ENCODE data around the gene KCNJ14.
A peak's percentile ranks its signal among the peaks of the same experiment; 100 is the strongest.

KCNJ14 gene

DNA sequence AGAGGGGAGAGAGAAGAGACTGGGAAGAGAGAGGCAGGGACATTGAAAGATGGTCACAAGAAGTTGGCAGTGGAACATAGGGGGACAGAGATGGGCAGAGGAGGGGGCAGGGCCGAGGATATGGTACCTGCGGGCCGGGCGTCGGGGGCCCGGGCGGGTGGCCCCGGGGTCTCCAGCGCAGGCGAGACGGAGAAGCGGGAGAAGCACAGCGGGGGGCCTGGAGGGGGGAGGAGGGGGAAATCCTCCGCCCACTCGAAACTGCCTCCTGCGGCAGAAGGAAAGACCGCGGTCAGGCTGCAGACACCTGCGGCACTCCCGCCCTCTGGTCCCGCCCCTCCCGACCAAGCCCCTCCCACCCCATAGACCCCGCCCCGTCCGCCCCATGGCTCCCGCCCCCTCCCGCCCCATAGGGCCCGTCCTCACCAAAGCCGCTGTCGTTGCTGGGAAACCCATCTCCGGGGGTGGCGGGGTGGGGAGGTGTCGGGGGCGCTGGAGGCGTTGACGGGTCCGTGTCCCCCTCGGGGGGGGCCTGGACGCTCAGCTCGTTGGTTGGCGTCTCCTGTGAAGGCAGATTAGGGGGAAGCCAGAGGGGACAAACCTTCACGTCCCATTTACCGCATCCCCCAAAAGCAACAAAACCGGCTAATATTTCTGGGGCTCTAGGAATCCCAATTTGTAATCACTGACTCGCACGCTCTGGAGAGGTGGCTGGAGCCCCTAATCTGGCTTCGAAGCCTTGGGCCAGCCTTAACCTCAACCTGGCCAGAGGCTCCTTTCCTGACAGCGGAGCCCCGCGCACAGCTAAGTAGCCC, 35.8 kb downstream of the KCNJ14 start:
- DNase-seq, result peak; percentile 11

DNA sequence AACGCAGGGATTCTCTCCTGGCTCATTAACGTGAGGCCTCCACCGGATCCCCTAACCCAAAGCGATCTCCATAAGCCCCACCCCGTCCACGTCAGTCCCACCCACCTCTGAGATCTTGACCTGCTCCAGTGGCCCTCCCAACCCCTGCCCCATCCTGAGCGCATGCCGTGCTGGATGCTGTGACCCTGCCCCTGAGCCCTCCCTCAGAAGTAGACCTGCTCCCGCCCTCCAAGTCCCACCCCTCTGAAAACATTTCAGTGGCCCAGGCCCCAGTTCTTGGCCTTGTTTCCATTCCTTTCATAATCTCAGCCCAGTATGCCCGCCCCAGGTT, 36.4 kb downstream of the KCNJ14 start:
- DNase-seq, result no peak

DNA sequence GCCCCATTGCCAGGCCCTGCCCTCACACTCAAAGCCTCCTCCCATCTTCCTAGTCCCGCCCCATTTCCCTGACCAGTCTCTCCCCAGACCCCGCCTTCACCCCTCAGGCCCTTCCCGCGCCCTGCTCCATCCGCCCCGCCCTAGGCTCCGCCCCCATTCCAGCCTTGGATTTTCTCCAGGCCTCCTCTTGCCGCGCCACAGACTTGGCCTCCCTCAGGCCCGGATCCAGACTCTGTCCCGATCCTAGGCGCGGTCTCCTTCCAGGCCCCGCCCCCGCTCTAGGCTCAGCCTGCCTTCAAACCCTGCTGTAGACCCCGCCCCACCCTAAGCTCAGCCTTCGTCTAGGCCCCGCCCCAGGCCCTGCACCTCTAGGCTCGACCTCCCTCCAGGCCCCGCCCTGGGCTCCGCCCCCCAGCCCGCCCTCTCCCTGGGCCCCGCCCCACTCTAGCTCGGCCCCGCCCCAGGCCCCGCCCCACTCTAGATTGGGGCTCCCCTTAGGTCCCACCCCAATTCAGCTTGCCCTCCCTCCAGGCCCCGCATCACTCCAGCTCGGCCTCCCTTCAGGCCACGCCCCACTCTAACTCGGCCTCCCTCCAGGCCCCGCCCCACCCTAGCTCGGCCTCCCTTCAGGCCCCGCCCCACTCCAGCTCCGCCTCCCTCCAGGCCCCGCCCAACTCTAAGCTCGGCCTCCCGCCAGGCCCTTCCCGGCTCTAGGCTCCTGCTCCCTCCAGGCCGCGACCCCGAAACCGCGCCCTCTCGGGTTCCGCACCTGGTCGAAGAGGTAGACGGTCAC, 37.7 kb downstream of the KCNJ14 start:
- peak; percentile 16 for DNase-seq

DNA sequence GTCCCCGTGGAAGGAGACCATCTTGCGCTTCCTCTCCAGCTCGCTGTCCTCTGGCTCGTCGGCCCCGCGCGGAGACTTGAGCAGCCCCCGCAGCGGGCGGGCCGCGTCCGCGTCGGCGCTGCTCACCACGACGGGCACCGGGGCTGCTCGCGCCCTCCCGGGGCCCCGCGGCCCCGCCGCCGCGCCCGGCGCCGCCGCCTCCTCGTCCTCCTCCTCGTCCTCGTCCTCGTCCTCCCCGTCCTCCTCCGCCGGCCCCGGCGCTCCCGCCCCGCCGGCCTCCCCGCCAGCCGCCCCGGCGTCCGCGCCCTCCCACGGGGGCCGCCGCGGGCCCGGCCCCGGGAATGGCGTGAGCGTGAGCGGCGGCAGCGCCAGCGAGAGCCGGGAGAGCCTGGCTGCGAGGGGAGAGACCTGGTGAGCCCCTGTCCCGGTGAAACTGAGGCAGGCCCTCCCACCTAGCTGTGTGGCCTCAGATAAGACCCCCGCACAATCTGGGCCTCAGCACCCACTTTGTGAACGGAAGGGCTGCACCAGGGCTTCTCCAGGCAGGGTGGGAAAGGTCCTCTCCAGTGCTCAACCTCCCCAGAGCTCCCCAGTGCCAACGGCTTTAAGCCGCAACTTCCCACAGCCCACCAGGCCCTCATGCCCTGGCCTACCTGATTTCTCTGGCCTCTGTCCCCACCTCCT, 38.5 kb downstream of the KCNJ14 start:
- no peak for DNase-seq

DNA sequence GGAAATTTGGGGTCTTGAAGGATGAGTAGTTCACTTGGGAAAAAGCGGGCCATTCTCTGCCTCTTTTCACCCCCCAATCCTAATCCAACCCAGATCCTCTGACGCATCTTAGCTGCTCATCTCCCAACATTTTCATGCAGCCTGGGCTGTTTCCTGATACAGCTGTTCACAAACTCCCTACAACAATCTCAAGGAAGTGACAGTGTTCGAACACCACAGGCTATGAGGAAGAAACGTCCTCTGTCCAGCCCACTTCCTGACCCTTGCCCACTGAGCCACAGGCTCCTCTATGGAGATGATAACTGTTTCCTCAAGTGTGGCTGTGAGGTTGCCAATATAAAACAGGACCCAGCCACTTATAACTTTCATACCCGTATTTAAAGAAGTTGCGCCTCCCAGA, 40.0 kb downstream of the KCNJ14 start:
- DNase-seq, result no peak

DNA sequence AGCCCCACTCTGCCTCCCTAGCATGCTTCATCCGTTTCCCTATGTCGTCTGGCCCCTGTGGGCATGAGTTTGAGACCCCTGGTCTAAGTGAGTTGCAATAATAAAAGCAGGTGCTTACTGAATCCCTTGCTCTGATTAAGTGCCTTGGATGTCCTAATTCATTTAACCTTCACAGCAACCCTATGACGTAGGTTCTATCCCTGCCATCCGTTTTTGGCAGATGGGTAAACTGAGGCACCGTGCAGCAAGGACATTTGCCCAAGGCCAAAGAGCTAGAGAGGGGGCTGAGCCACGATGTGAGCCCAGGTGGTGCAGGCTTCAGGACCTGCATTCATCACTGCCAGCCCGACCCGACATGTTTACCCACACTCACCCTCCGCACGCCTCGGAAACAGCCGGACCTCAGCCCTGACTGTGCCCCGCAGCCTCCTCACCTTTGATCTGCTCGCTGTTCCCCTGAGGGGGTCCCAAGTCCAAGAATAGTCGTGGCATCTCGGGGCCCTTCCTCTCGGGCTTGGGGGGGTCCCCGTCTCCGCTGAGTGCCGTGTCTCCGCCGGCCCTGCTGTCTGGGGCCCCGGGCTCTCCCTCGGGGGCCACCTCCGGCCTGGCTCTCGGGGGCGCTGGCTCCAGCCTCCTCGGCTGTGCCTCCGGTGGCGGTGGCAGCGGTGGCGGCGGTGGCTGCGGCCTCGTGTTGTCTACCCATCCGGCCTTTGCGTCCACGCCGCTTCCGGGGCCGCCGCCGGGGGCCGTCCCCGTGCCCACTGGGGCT, 41.8 kb downstream of the KCNJ14 start:
- no peak for DNase-seq

DNA sequence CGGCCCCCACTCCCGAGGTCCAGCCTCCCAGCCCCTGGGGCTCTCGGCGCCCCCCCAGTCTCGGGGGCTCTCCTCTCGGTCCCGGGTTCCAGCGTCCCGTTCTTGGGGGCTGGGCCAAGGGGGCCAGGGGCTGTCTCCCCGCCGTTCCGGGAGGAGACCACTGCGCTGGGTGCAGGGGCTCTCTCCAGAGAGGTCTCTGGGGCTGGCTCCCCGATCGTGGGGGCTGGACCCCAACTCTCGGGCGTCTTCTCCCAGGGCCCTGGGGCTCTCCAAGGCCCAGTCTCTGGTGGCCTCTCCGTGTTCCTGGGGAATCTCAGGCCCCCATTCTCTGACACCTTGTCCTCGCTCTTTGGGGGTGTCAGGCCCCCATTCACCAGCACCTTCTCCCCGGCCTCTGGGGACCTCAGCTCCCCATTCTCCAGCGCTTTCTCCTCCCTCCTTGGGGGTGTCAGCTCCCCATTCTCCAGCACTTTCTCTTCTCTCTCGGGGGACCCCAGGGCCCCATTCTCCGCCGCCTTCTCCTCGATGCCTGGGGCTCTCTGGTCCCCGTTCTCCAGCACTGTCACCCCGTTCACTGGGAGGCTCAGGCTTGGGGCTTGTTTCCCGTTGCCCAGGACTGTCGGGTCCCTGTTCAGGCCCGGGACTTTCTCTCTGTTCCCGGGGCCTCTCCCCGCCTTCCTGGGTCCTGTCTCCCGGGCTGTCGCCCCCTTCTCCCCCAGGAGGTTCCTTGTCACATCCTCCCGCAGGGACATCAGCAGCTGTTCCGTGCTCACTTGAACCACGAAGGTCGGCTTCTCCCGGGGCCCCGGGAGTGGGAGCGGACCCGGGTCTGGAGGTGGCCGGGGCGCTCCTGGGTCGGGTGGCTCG, 42.6 kb downstream of the KCNJ14 start:
- no peak for DNase-seq

DNA sequence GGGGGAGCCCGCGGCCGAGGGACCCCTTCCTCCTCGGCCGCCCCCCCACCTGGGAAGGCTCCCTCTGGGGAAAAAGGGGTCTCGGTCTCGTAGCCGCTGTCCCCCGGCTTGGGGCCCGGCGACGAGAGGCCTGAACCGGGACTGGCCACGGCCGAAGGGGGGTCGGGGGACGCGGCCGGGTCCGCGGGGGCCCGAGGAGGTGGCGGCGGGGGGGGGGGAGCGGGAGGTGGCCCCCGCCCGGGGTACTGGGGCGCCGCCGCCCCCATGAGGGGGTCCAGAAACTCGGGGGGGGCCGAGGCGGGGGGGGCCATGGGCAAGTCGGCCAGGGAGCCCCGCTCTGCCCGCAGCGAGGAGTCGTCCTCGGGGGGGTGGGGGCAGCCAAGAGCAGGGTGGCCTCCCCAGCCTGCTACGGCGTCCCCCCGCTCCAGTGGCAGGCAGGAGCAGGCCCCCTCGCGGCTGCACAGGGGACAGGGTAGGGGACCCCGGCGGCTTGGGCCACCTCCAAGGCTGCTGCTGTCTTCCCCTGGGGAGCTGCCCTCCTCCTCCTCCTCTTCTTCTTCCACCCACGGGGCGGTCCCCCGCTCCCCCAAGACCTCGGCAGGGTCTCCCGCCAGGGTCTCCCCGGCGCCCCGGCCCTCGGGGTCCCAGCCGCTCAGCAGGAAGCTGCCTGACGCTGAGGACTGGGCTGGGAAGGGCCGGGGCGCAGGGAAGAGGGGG, 43.4 kb downstream of the KCNJ14 start:
- DNase-seq, result no peak

DNA sequence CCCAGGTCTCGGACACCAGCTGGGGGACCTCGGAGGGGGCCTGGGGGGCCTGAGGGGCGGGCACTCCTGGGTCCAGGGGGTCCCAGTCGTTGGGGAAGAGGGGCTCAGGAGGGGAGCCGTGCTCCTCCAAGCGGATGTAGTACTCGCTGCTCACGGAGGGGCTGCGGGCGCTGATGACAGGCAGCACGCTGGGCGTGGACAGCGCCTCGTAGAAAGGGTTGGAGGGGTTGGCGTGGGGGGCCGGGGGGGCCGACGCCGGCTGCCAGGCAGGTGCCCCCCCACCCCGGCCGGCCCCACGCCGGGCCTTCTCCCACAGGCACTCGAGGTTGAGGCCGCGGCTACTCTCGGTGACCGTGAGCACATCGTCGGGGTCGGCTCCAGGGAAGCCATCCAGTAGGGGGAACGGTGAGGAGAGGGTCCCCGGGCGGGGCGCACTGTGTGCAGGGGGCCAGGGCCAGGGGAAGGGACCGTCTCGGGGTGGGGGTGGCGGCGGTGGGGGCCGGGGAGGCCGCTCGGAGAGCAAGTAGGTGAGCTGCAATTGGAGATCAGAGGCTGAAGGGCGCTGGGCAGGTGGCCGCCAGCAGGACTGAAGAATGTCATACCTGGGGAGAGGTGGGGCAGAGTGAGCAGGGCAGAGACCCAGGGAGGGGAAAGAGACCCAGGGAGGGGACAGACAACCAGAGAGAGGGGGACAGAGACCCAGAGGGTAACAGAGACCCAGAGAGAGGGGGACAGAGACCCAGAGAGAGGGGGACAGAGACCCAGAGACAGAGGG, 44.1 kb downstream of the KCNJ14 start:
- DNase-seq, result no peak

DNA sequence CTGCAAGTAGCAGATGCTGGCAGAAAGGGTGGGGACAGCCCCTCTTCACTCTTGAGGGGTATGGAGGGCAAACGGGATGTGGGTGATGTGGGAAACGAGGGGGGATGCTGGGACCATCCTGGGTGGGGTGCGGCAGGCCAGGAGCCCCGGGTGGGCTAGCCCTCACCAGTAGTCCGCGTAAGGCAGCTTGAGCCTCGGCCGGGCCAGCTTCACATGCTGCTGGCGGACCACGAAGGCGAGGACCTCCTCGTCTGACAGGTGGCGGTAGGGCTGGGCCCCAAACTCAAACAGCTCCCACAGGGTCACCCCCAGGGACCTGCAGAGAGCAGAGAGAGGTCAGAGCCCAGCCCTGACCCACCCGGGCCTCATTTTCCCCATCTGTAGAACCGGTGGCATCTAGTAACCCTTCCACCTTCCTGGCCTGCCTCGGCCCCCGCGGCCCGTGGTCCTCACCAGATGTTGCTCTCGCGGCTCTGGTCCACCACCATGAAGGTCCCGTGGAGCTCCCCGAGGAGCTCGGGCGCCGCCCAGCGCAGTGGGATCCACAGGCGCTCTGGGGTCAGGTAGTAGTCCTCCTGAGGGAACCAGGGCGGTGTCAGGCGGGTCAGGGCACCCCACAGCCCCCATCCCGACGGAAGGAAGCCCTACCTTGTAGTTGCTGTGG, 45.6 kb downstream of the KCNJ14 start:
- no peak for DNase-seq

DNA sequence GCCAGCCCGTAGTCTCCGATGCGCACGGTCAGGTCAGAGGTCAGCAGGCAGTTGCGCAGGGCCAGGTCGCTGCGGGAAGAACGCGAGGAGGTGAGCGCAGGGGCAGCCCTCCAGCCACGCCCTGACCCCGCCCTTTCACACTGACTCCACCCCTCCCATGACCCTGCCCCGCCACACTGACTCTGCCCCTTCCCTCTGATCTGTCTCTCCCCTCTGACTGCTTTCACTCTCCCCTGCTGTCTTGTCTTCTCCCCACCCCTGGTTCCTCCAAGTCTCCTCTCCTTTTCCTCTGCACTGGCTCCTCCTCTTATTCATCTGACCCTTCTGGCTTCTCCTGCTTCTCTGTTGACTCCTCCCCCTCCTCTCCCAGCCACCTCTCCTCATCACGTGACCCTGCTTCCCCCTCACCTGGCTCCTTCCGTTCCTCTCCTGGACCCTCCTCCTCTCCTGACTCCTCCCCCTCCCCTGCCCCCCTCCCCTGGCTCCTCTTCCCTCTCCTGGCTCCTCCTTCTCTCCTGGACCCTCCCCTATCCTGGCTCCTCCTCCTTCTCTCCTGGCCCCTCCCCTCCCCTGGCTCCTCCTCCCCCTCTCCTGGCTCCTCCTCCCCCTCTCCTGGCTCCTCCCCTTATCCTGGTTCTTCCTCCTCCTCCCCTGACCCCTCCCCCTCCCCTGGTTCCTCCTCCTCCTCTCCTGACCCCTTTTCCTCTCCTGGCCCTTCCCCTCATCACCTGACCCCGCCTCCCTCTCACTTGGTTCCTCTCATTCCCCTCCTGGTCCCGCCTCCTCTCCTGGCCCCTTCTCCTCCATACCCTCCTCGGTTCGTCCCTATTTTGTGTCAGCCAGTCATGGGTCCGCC, 46.3 kb downstream of the KCNJ14 start:
- peak; percentile 94 for DNase-seq

DNA sequence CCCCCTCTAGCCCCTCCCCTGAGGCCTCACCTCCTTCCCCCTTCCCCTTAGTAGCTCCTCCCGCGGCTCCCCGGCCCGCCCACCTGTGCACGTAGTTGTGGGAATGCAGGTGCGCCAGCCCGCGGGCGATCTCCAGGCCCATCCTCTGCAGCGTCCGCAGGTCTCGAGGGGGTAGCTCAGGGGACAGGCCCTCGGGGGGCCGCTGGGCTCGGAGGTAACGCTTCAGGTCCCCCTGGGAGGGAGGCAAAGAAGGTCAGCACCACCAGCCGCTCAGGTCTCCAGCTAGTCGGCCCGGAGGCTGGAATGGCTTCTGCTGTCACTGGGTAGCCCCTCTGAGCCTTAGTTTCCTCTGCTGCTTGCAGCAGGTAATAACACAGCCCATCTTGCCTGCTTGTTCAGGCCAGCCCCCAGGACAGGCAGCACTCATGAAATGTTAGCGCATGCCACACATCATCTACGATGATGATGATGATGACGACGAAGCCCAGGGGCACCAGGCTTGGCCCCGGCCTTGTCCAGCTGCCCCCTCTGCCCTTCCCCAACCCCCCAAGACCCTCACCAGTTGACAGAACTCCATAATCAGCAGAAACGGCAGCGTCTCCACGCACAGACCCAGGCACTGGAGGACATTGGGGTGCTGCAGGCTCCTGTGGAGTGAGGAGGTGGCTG, 47.1 kb downstream of the KCNJ14 start:
- DNase-seq, result no peak

DNA sequence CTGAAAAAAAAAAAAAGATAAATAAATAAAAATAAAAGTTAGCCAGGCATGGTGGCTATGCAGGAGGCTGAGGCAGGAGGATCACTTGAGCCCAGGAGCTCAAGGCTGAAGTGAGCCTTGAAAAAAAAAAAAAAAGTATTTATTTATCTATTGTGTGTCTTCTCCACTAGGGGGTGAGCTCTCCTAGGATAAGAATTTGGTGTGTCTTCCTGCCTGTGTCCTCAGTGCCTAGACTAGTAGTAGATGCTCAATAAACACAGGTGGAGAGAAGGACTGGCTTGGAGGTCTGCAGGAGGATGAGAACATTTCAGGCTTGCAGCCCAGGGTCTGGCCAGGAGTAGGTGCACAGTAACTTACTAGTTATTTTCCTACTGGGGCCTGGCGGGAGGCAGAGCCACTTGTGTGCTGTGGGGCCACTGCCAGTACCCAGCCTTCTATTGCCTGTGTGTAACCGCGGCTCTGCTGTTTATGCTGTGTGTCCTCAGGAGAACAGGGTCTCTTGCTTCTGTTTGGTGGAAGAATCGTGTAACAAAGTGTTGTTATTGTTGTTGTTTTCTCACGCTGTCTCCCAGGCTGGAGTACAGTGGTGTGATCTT, 50.9 kb downstream of the KCNJ14 start:
- no peak for DNase-seq

DNA sequence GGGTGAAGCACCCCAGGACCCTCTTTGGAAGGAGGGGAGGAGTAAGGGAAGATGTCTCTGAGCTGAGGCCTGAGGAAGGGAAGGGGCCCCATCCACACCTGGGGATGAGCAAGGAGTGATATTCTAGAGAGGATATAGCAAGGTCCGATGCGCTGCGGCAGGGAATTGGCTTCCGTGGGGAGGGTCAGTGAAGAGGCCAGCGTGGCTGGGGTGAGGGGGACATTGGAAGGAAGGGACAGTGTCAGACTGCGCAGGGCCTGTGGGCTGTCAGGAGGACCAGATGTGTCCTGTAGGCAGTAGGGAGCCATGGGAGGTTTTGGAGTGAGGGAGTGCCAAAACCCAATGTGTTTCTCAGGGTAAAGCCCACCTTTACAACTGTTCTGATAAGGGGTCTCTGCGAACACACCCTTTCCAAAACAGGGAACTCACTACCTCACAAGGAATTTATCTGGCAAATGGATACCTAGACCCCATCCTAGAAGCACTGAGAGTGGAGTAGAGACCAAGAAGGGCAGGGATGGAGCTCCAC, 52.6 kb downstream of the KCNJ14 start:
- DNase-seq, result no peak

DNA sequence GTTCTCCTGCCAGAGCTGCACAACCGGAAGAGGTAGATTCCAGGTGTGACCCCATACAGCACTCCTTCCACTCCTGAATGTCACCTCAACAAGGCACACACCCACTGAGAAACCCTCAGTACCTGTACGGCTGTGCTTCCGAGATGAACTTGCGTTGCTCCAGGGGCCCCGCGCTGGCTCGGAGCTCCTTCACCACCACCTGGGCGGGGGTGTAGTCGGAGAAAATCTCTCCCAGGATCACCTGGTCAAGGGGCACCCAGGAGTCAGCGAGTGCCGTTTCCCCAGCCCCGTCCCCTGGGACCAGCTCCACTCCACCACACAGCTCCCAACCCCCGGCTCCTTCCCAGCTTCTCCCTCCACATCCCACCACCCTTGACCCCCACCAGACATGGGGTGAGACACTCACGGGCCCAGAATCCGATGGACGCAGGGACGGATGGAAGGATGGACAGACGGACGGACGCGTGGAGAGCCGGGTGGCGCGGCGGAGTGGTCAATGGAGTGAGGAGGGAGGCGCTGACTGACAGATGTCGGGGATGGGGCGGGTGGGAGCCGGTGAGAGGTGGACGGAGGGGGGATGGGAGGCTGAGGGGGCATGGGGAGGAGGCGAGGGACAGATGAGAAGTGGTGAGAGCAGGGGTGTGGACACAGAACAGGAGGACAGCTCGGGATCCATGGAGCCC, 53.5 kb downstream of the KCNJ14 start:
- DNase-seq, result no peak

DNA sequence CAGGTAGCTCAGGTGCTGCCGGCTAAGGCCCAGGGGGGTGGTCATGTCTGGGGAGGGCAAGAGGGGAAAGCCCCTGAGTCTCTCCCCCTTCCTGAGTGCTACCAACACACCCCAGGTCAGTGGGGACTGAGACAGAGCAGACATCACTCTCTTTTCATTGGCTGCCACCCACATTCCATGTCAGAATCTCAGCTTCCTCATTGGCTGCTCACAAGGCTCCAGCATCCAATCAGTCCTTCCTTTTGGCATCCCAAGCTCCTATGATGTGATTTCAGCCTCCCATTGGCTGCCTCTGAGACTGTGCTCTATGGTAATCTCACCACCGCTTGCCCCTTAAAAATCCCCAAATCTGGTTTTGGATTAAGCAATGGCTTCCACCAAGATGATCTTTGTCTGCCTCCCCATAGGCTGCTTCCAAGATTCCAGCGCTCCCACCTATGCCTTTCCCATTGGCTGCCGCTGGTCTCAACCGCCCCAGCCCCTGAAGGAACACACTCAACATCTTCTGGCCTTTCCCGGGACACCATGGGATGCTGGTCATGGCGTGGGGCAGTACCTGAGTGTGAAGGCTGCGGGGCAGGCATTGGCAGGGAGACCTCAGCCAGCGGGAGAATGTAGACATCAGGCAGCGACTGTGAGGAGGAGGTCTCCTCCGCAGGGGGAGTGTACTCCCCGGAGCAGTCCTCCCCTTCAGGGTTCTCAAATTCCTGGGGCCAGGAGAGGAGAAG, 54.3 kb downstream of the KCNJ14 start:
- DNase-seq, result no peak
